ENCODE data around the gene SERPINI2.
"Not testable (repeated sequence)": the region's sequence is repeated elsewhere in the genome, so short reads cannot be mapped to it uniquely, and the experiment has no call there.

The SERPINI2 gene

DNA sequence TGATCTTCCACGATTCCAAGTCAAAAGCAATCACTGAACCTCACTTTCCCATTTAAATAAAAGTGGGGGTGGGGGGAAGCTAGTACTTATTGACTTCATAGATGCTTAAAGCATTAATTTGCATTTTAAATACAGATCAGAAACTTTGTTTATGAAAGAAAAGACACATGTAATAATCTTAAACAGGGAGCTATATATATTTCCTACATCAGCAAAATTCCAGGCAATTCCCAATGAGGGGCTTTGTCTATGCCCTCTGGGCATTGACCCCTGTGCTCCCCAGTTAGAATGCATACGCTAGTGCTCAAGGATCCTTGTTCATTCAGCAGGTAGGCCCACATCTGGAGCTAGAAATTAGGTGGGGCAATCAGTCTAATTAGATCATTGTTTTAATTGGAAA lies 20.0 kb downstream of the SERPINI2 start:
- DNase-seq (ENCODE audit: low read depth) = no peak
- TF ChIP-seq, protein P1, sequence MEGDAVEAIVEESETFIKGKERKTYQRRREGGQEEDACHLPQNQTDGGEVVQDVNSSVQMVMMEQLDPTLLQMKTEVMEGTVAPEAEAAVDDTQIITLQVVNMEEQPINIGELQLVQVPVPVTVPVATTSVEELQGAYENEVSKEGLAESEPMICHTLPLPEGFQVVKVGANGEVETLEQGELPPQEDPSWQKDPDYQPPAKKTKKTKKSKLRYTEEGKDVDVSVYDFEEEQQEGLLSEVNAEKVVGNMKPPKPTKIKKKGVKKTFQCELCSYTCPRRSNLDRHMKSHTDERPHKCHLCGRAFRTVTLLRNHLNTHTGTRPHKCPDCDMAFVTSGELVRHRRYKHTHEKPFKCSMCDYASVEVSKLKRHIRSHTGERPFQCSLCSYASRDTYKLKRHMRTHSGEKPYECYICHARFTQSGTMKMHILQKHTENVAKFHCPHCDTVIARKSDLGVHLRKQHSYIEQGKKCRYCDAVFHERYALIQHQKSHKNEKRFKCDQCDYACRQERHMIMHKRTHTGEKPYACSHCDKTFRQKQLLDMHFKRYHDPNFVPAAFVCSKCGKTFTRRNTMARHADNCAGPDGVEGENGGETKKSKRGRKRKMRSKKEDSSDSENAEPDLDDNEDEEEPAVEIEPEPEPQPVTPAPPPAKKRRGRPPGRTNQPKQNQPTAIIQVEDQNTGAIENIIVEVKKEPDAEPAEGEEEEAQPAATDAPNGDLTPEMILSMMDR (IDR thresholded peaks at IDR 0.05; ENCODE audit: low read depth, low read length, missing control alignments) = no peak
- no peak overlapping the region for H3K4me3 ChIP-seq (ENCODE audit: low read depth, low read length)

DNA sequence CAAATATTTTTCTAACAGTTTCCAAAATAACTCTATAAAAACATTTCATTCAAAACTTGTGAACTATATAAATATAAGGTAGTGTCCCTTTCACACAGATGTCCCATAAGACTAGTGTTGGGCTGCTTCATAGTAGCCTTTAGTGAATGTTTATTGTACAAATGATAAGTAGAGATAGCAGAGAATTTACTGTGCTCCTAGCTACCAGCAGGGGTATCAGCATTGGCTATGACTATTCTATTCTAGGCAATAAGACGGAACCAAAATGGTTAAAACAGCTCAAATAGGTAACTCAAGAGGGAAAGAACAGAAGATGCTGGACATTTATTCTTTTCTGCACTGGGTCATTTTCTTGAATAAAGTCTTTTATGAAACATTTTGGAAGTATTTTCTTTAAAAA lies 22.6 kb downstream of the SERPINI2 start:
- TF ChIP-seq, protein P1 (IDR thresholded peaks at IDR 0.05; ENCODE audit: low read depth, low read length, missing control alignments) = no peak
- no peak overlapping the region for H3K4me3 ChIP-seq (ENCODE audit: low read depth, low read length)
- DNase-seq (ENCODE audit: low read depth) = no peak

DNA sequence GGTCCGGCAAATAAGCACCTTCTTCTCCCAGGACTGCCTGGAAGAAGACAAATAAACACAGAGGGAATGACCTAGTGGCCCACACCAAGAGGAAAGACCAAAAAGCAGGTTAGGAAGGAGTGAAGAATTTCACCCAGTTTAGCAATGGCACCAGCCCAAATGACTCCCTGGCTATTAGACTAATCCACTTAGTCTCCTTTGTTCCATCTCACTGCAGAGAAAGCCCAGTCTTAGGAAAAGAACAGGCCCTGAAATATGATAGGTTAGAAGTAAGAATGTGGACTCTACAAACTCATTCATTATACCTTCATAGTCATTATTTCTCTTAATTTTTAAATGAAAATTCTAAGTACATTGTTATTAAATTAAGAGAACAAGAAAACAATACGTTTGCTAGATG lies 23.2 kb downstream of the SERPINI2 start:
- no peak overlapping the region for H3K4me3 ChIP-seq (ENCODE audit: low read depth, low read length)
- TF ChIP-seq, protein P1 (IDR thresholded peaks at IDR 0.05; ENCODE audit: low read depth, low read length, missing control alignments) = no peak
- DNase-seq (ENCODE audit: low read depth) = no peak

DNA sequence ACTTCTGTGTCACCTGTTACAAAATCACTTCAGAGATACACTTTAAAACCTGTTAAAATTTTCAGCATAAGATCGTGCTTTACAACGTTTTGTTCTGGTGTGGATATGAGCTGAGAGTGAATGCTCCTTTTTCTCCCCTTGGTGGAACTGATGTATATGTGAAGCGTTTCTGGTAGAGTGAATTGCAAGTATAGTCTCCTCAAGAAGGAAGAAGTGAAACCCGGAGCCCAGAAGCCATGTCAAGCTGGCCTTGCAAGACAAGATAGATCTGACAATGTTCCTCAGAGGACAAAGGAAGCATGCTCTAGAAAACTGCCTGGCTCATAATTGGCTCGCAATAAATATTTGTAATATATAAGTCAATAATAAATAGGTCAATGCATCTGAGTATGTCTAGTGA lies 23.6 kb downstream of the SERPINI2 start:
- no peak for DNase-seq (ENCODE audit: low read depth)
- TF ChIP-seq, protein P1 (IDR thresholded peaks at IDR 0.05; ENCODE audit: low read depth, low read length, missing control alignments) = no peak
- H3K4me3 ChIP-seq (ENCODE audit: low read depth, low read length) = no peak overlapping the region

DNA sequence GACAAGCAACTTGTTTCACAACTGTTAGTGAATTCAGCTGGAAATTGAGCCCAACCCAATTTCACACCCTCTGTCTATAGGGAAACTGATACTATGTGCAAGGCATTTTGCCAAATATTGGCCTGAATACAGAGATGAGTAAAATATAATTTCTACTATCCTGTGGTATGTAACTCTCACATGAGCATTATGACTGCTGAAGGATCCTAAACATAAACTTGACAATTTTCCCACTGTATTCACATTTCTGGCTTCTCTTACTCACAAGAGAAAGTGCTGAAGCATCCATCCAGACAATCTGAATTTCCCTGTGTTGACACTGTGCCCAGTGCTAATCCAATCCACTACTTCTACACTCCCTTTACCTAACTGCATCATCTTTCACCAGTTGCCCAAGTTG lies 28.4 kb downstream of the SERPINI2 start:
- DNase-seq (ENCODE audit: low read depth) = no peak
- no peak overlapping the region for H3K4me3 ChIP-seq (ENCODE audit: low read depth, low read length)
- TF ChIP-seq, protein P1 (IDR thresholded peaks at IDR 0.05; ENCODE audit: low read depth, low read length, missing control alignments) = no peak

DNA sequence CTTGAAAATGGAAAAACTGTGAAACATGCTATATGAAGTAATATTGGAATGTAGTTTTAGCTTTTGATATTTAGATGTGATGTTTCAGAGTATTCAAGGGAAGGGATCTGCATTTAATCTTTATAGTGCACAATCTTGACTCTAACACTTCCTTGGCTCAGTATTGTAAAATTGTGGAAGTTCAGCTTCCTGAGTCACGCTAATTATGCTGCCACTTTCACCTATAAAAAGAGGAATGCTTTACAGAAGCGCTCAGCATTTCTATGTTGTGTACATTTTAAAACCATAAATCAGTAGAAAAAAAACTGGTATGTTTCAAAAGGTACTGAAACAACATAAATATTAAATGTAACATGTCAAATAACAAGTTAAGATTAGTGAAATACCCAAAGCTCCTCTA lies 32.6 kb downstream of the SERPINI2 start:
- TF ChIP-seq, protein P1 (IDR thresholded peaks at IDR 0.05; ENCODE audit: low read depth, low read length, missing control alignments) = no peak
- DNase-seq (ENCODE audit: low read depth) = no peak
- no peak overlapping the region for H3K4me3 ChIP-seq (ENCODE audit: low read depth, low read length)

DNA sequence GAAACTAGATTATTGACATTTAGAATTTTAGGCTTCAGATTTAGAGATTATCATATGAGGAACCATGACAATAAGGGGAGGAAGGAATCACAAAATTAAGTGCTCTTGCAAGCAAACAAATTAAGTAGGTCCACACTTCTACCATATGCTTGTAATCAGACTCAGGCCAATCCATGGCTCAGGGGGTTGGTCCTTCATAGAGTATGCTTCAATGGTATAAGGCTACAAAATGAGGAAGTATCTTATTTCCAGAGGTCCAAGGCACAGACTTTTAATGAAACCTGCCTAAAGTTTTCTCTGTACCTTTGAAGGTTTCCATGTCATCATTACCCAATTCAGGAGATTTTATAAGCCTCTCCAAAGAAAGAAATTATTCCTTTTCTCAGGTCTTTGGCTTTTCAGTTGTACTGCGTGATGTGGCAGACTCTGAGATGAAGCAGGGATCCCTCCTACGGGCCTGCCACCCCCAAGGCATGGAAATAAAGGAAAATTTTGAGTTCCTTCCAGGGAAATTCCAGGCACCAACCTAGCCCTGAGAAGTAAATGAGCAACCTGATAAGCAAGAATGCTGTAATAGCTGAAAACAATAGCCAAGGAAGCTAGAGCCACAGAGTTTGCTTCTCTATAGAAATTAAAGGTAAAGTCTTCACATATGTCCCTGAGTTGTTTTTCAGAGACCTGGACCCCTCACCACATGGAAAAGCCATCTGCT lies 36.3 kb downstream of the SERPINI2 start:
- TF ChIP-seq, protein P1 (IDR thresholded peaks at IDR 0.05; ENCODE audit: low read depth, low read length, missing control alignments) = no peak
- H3K4me3 ChIP-seq (ENCODE audit: low read depth, low read length) = no peak overlapping the region
- no peak for DNase-seq (ENCODE audit: low read depth)

DNA sequence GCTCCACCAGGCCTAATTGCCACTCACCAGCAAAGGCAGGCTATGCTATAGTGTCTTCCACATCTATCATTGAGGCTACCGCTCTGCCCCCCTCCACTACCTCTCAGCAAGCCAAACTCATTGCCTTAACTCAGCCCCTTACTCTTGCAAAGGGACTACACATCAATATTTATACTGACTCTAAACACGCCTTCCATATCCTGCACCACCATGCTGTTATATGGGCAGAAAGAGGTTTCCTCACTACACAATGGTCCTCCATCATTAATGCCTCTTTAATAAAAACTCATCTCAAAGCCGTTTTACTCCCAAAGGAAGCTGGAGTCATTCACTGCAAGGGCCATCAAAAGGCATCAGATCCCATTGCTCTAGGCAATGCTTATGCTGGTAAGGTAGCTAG lies 46.9 kb downstream of the SERPINI2 start:
- not testable (repeated sequence) for DNase-seq (ENCODE audit: low read depth)

DNA sequence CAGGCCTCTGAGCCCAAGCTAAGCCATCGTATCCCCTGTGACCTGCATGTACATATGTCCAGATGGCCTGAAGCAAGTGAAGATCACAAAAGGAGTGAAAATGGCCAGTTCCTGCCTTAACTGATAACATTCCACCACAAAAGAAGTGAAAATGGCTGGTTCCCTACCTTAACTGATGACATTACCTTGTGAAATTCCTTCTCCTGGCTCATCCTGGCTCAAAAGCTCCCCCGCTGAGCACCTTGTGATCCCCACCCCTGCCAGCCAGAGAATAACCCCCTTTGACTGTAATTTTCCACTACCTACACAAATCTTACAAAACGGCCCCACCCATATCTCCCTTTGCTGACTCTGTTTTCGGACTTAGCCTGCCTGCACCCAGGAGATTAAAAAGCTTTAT lies 51.4 kb downstream of the SERPINI2 start:
- DNase-seq (ENCODE audit: low read depth); H3K4me3 ChIP-seq (ENCODE audit: low read depth, low read length): not testable (repeated sequence)

More for the DNA sequence above, 46.9 kb downstream of the SERPINI2 start:
- H3K4me3 ChIP-seq (ENCODE audit: low read depth, low read length) = not testable (repeated sequence)
